CD14-positive monocyte (primary cell): ENCODE measurements around the gene EPAS1. TPM values are rescaled to one million over a fixed set of nuclear protein-coding genes. Genes with fewer than 3 reads are reported as not detected.

Source experiments
- DNase-seq, 3 donors: peaks; one replicate each; pipeline ENCODE4 v3.0.0-alpha.2; 2011 to 2022
- H2AFZ ChIP-seq: 2 replicates; pipeline ENCODE4 v1.6.0; 2012; ENCODE audit warnings: mild to moderate bottlenecking, low read depth, low read length, inconsistent platforms; ENCODE audit not compliant: insufficient read depth, poor library complexity, severe bottlenecking
- H3K27ac ChIP-seq, 2 donors: 1 replicate in 1 of 2; 2 replicates in 1 of 2; pipeline ENCODE4 v1.5.1; 2012 to 2013; ENCODE audit warnings: low read length in 2 of 2, control low read depth in 1 of 2, inconsistent platforms in 1 of 2, low read depth in 1 of 2, mild to moderate bottlenecking in 1 of 2
- H3K27me3 ChIP-seq, 2 donors: one replicate each; pipeline versions ENCODE4 v1.6.0 to v1.6.1; 2011 to 2013; ENCODE audit warnings: low read length in 2 of 2; ENCODE audit not compliant: control insufficient read depth in 2 of 2, insufficient read depth in 2 of 2
- H3K36me3 ChIP-seq, 2 donors: replicated peaks in 1 of 2; 1 replicate in 1 of 2; 2 replicates in 1 of 2; pipeline versions ENCODE4 v1.5.1 to v1.6.1; 2012 to 2013; ENCODE audit warnings: low read length in 2 of 2, control low read depth in 1 of 2, inconsistent platforms in 1 of 2, mild to moderate bottlenecking in 1 of 2; ENCODE audit not compliant: insufficient read depth in 2 of 2, control insufficient read depth in 1 of 2
- H3K4me1 ChIP-seq, 2 donors: 1 replicate in 1 of 2; 2 replicates in 1 of 2; pipeline versions ENCODE4 v1.5.1 to v1.6.1; 2012 to 2013; ENCODE audit warnings: low read length in 2 of 2, control low read depth in 1 of 2, inconsistent platforms in 1 of 2, mild to moderate bottlenecking in 1 of 2, moderate library complexity in 1 of 2; ENCODE audit not compliant: insufficient read depth in 2 of 2, control insufficient read depth in 1 of 2
- H3K4me2 ChIP-seq: replicated peaks from 2 replicates; pipeline ENCODE3; 2012; ENCODE audit warnings: low read length, moderate library complexity, mild to moderate bottlenecking; ENCODE audit not compliant: poor library complexity, severe bottlenecking; ENCODE audit errors: extremely low read depth
- H3K4me3 ChIP-seq, 3 experiments: fragments of 200-600 bp in 1 of 3; sonication (generic) in 1 of 3; replicated peaks in 1 of 3; 1 replicate in 2 of 3; 2 replicates in 1 of 3; pipeline ENCODE4 v1.5.1; 2011 to 2013; ENCODE audit warnings: low read length in 3 of 3, mild to moderate bottlenecking in 3 of 3, control low read depth in 2 of 3, low read depth in 2 of 3, inconsistent platforms in 1 of 3, moderate library complexity in 1 of 3
- H3K79me2 ChIP-seq: 2 replicates; pipeline ENCODE4 v1.6.0; 2012; ENCODE audit warnings: mild to moderate bottlenecking, control low read depth, inconsistent platforms, low read length, moderate library complexity; ENCODE audit not compliant: insufficient read depth
- H3K9ac ChIP-seq: 2 replicates; pipeline ENCODE4 v1.6.0; 2017; ENCODE audit warnings: low read length, mild to moderate bottlenecking; ENCODE audit not compliant: insufficient read depth, poor library complexity, severe bottlenecking
- H3K9me3 ChIP-seq, 2 donors: replicated peaks in 1 of 2; 1 replicate in 1 of 2; 2 replicates in 1 of 2; pipeline versions ENCODE4 v1.5.1 to v1.6.1; 2012 to 2013; ENCODE audit warnings: low read length in 2 of 2, control low read depth in 1 of 2; ENCODE audit not compliant: control insufficient read depth in 1 of 2, insufficient read depth in 1 of 2
- H4K20me1 ChIP-seq: 2 replicates; pipeline ENCODE4 v1.6.0; 2012; ENCODE audit warnings: mild to moderate bottlenecking, low read length, control low read depth, moderate library complexity; ENCODE audit not compliant: insufficient read depth
- H3K27ac Mint-ChIP-seq, 7 donors: one replicate each; pipeline ENCODE4 v1.8.0; 2020; ENCODE audit warnings: mild to moderate bottlenecking in 7 of 7, mixed read lengths in 7 of 7, moderate library complexity in 6 of 7, inconsistent platforms in 2 of 7
- H3K27me3 Mint-ChIP-seq, 3 donors: one replicate each; pipeline ENCODE4 v1.8.0; 2021 to 2022; ENCODE audit warnings: low read depth in 3 of 3, mild to moderate bottlenecking in 3 of 3, mixed read lengths in 3 of 3, moderate library complexity in 3 of 3, inconsistent platforms in 1 of 3
- H3K36me3 Mint-ChIP-seq, 2 donors: one replicate each; pipeline ENCODE4 v1.8.0; 2020; ENCODE audit warnings: mixed read lengths in 2 of 2, inconsistent platforms in 1 of 2, mild to moderate bottlenecking in 1 of 2
- H3K4me1 Mint-ChIP-seq: one replicate; pipeline ENCODE4 v1.8.0; 2020; ENCODE audit warnings: mild to moderate bottlenecking, mixed read lengths
- H3K4me3 Mint-ChIP-seq, 2 donors: one replicate each; pipeline ENCODE4 v1.8.0; 2020; ENCODE audit warnings: mild to moderate bottlenecking in 2 of 2, mixed read lengths in 2 of 2, moderate library complexity in 1 of 2
- H3K9me3 Mint-ChIP-seq, 7 donors: one replicate each; pipeline ENCODE4 v1.8.0; 2020 to 2022; ENCODE audit warnings: mixed read lengths in 7 of 7, mild to moderate bottlenecking in 6 of 7, moderate library complexity in 6 of 7, inconsistent platforms in 2 of 7
- WGBS: methylation state at CpG from one replicate; pipeline ENCODE4 v1.1.5; 2013; ENCODE audit warnings: missing lambda C conversion rate; ENCODE audit not compliant: insufficient coverage; 5-methylcytosine and 5-hydroxymethylcytosine counted together
- intact Hi-C, 2 donors: fragments of 100-400 bp; cut with micrococcal nuclease; formaldehyde crosslinking; loops; one replicate each; pipeline versions ENCODE4 v1.15.0 to v1.15.1; 2023
- polyA plus RNA-seq, 3 donors: library from polyadenylated mRNA; depleted of rRNA in 1 of 3; unstranded in 2 of 3; stranded (reverse) in 1 of 3; fragments of 300-500 nt in 2 of 3; fragments of >200 nt in 1 of 3; fragmentation: Illumina TruSeq in 2 of 3; gene quantifications; 1 replicate in 2 of 3; 2 replicates in 1 of 3; pipeline ENCODE4 v1.2.3, GENCODE V29; 2012 to 2021
- TF ChIP-seq, protein P1 (sequence below): fragments of 200-600 bp; IDR thresholded peaks from one replicate; pipeline ENCODE4 v1.8.0; 2022; ENCODE audit warnings: antibody characterized with exemption, mild to moderate bottlenecking

The EPAS1 gene
- polyA plus RNA-seq, 3 donors: 0.11 to 1.0 (median 0.88) TPM

DNA sequence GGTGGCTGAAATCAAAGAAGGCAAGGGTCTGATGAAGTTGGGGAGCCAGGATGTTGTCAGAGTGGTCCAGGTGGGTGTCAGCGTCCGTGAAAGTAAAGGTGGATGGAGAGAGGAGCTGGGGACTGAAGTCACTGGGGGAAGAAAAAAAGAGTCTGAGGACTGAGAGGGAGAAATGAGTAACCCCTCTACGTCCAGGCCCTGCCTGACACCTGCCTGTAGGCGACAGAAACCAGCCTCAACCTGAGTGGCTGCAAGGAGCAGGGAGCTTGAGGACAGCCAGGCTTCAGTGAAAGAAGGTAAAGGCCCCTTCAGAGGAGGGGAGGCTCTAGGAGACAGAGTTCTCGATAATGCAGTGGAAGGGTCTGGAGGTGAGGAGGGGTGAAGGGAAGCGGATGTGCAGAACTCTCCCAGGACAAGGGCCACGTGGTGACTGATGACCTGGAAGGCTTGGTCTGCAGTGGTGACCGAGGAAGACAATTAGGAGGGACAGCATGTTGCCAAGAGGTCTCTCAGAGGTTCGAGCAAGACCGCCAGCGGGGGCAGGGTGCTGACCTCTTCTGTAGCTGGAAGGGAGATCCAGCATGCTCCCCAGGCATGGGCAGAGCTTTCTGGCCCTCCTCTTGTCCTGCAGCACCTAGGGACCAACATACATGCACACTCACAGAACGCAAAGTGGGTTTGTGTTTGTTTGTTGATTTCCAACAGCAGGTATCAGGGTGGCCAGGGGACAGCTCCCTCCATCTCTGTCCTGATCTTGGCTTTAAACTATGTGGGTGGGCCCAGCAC lies 95.5 kb downstream of the EPAS1 start:
- Histone ChIP-seq H3K36me3 (no peaks in the 10 kb centered on the region), H3K4me3 (no peak overlapping the region), H3K27ac (no peak overlapping the region), H4K20me1 (no peaks in the 10 kb centered on the region), H3K79me2 (no peaks in the 10 kb centered on the region), H3K9me3 (no peaks in the 10 kb centered on the region), H3K27me3 (no peaks in the 10 kb centered on the region), H3K4me1 (peaks cover 23 to 32% of the 10 kb centered on the region in 2 donors), H3K4me2 (no peak overlapping the region), H3K9ac (no peak overlapping the region), H2AFZ (no peak overlapping the region)
- peak overlapping the region in 1 of 7 donors; percentile 11 for H3K27ac Mint-ChIP-seq
- intact Hi-C loops: no loop called here
- H3K36me3 Mint-ChIP-seq: peaks cover 0 to 3% of the 10 kb centered on the region in 2 donors
- H3K27me3 Mint-ChIP-seq: peaks cover 2 to 7% (median 3%) of the 10 kb centered on the region in 3 donors
- peaks cover 36% of the 10 kb centered on the region for H3K4me1 Mint-ChIP-seq
- no peak overlapping the region for H3K4me3 Mint-ChIP-seq
- TF ChIP-seq, protein P1, sequence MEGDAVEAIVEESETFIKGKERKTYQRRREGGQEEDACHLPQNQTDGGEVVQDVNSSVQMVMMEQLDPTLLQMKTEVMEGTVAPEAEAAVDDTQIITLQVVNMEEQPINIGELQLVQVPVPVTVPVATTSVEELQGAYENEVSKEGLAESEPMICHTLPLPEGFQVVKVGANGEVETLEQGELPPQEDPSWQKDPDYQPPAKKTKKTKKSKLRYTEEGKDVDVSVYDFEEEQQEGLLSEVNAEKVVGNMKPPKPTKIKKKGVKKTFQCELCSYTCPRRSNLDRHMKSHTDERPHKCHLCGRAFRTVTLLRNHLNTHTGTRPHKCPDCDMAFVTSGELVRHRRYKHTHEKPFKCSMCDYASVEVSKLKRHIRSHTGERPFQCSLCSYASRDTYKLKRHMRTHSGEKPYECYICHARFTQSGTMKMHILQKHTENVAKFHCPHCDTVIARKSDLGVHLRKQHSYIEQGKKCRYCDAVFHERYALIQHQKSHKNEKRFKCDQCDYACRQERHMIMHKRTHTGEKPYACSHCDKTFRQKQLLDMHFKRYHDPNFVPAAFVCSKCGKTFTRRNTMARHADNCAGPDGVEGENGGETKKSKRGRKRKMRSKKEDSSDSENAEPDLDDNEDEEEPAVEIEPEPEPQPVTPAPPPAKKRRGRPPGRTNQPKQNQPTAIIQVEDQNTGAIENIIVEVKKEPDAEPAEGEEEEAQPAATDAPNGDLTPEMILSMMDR: no peak
- peaks cover 0 to 2% (median 0%) of the 10 kb centered on the region in 7 donors for H3K9me3 Mint-ChIP-seq
- no peak for DNase-seq
- WGBS: 95% methylated on average over 11 of the region's 12 CpGs

DNA sequence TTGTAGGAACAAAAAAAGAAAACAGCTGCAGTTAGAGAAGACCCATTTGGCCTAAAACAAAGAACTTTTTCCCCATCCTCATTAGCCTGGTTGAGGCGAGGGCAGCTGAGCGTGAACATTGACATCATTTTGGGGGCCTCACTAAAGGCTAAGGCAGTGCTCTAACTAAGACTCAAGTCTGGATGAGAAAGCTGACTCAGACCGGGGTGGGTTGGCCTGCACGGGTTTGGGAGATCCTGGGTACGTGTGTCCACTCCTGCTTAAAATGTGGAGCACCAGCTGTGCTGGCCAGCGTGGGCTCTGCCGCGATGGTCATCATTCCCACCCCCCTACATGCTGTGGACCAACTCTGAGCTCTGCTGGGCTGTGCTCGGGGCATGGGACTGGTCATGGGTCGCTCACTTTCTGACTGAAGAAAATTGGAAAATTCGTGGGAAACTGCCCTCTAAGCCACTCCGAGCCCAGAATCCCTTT lies 96.2 kb downstream of the EPAS1 start:
- intact Hi-C loops: no loop called here

More for the DNA sequence above, 96.2 kb downstream of the EPAS1 start:
- H3K4me3 ChIP-seq: no peak overlapping the region
- H3K27ac Mint-ChIP-seq: no peak overlapping the region
- no peak overlapping the region for H3K4me3 Mint-ChIP-seq
- DNase-seq: no peak
- no peaks in the 10 kb centered on the region for H3K36me3 ChIP-seq
- H3K9me3 ChIP-seq: no peaks in the 10 kb centered on the region
- peaks cover 17 to 25% of the 10 kb centered on the region in 2 donors for H3K4me1 ChIP-seq
- H2AFZ ChIP-seq: no peak overlapping the region
- TF ChIP-seq, protein P1: no peak
- peaks cover 0 to 2% (median 0%) of the 10 kb centered on the region in 7 donors for H3K9me3 Mint-ChIP-seq
- no peak overlapping the region for H3K27ac ChIP-seq
- H3K27me3 ChIP-seq: no peaks in the 10 kb centered on the region
- no peak overlapping the region for H3K4me2 ChIP-seq
- H4K20me1 ChIP-seq: no peaks in the 10 kb centered on the region
- H3K9ac ChIP-seq: no peak overlapping the region
- H3K4me1 Mint-ChIP-seq: peaks cover 29% of the 10 kb centered on the region
- H3K36me3 Mint-ChIP-seq: peaks cover 0 to 3% of the 10 kb centered on the region in 2 donors
- no peaks in the 10 kb centered on the region for H3K79me2 ChIP-seq
- WGBS: 97% methylated on average over 10 of the region's 12 CpGs
- peaks cover 2 to 7% (median 3%) of the 10 kb centered on the region in 3 donors for H3K27me3 Mint-ChIP-seq
